GM12878 (cell line): ENCODE measurements around the gene TTLL4. TPM values are rescaled to one million over a fixed set of nuclear protein-coding genes. Genes with fewer than 3 reads are reported as not detected.

Experiments
- CBFB ChIP-seq: IDR thresholded peaks from 2 replicates; pipeline ENCODE4 v1.6.1; 2016; ENCODE audit warnings: antibody characterized with exemption, low read depth
- CEBPB ChIP-seq, 2 experiments: fragments of 150-350 bp in 1 of 2; IDR thresholded peaks; 2 replicates each; pipeline ENCODE4 v1.6.1; 2012 to 2014; ENCODE audit warnings: low read depth in 2 of 2, low read length in 2 of 2, borderline replicate concordance in 1 of 2, inconsistent platforms in 1 of 2
- CHD2 ChIP-seq: IDR thresholded peaks from 2 replicates; pipeline ENCODE4 v1.6.1; 2011; ENCODE audit warnings: low read depth, low read length, improper control_type of control experiment, borderline replicate concordance
- CREB1 ChIP-seq: IDR thresholded peaks from 2 replicates; pipeline ENCODE4 v1.6.1; 2012; ENCODE audit warnings: low read depth, mild to moderate bottlenecking, inconsistent platforms
- CTCF ChIP-seq, 3 experiments: IDR thresholded peaks in 2 of 3; conservative IDR thresholded peaks in 1 of 3; 2 replicates each; pipeline ENCODE4 v1.5.1; 2011; ENCODE audit warnings: low read depth in 3 of 3, low read length in 3 of 3, mild to moderate bottlenecking in 3 of 3, control low read depth in 2 of 3, moderate library complexity in 2 of 3, inconsistent platforms in 1 of 3, mixed read lengths in 1 of 3; ENCODE audit not compliant: control insufficient read depth in 2 of 3, insufficient read depth in 1 of 3; ENCODE audit errors: extremely low read depth in 1 of 3
- DPF2 ChIP-seq: fragments of 450-650 bp; IDR thresholded peaks from 2 replicates; pipeline ENCODE4 v1.6.1; 2017; ENCODE audit warnings: mild to moderate bottlenecking
- E2F4 ChIP-seq: IDR thresholded peaks from 2 replicates; pipeline ENCODE4 v1.6.1; 2012; ENCODE audit warnings: low read depth, low read length, improper control_type of control experiment
- FOXM1 ChIP-seq: IDR thresholded peaks from 2 replicates; pipeline ENCODE4 v1.6.1; 2012; ENCODE audit warnings: low read depth, mild to moderate bottlenecking, inconsistent platforms, low read length, moderate library complexity
- GATAD2B ChIP-seq: fragments of 450-650 bp; conservative IDR thresholded peaks from 2 replicates; pipeline ENCODE4 v1.6.1; 2017; ENCODE audit warnings: low read depth, mild to moderate bottlenecking, moderate library complexity
- HSF1 ChIP-seq: fragments of 150-350 bp; IDR thresholded peaks from 2 replicates; pipeline ENCODE4 v1.6.1; 2014; ENCODE audit warnings: mild to moderate bottlenecking, low read depth, low read length
- JUNB ChIP-seq: IDR thresholded peaks from 2 replicates; pipeline ENCODE4 v1.6.1; 2016; ENCODE audit warnings: antibody characterized with exemption, mild to moderate bottlenecking
- MEF2B ChIP-seq: fragments of 450-650 bp; IDR thresholded peaks from 2 replicates; pipeline ENCODE4 v1.6.1; 2018; ENCODE audit warnings: mild to moderate bottlenecking, moderate library complexity; ENCODE audit not compliant: partially characterized antibody, poor library complexity, severe bottlenecking
- MTA2 ChIP-seq: fragments of 450-650 bp; IDR thresholded peaks from 2 replicates; pipeline ENCODE4 v1.6.1; 2016; ENCODE audit warnings: low read depth, mild to moderate bottlenecking, moderate library complexity
- PML ChIP-seq: IDR thresholded peaks from 2 replicates; pipeline ENCODE4 v1.6.1; 2012; ENCODE audit warnings: low read length, inconsistent platforms
- POLR2AphosphoS2 ChIP-seq: IDR thresholded peaks from 2 replicates; pipeline ENCODE4 v1.6.1; 2011; ENCODE audit warnings: low read depth, mild to moderate bottlenecking, low read length, improper control_type of control experiment, moderate library complexity
- RAD21 ChIP-seq: IDR thresholded peaks from 2 replicates; pipeline ENCODE4 v1.6.1; 2011; ENCODE audit warnings: mild to moderate bottlenecking, low read depth, low read length, moderate library complexity; ENCODE audit not compliant: insufficient read depth
- SPI1 ChIP-seq: IDR thresholded peaks from 2 replicates; pipeline ENCODE4 v1.6.1; 2011; ENCODE audit warnings: low read depth, mild to moderate bottlenecking, low read length, moderate library complexity, borderline replicate concordance; ENCODE audit not compliant: insufficient read depth
- SREBF1 ChIP-seq: IDR thresholded peaks from 2 replicates; pipeline ENCODE4 v1.6.1; 2012; ENCODE audit warnings: mild to moderate bottlenecking, low read length
- SREBF2 ChIP-seq: IDR thresholded peaks from 2 replicates; pipeline ENCODE4 v1.6.1; 2012; ENCODE audit warnings: mild to moderate bottlenecking, low read length
- SRF ChIP-seq, 2 experiments: IDR thresholded peaks; 2 replicates each; pipeline ENCODE4 v1.6.1; 2011; ENCODE audit warnings: low read depth in 2 of 2, low read length in 2 of 2, mild to moderate bottlenecking in 1 of 2, moderate library complexity in 1 of 2
- ZBED1 ChIP-seq: IDR thresholded peaks from 2 replicates; pipeline ENCODE4 v1.6.1; 2016; ENCODE audit warnings: borderline replicate concordance
- ZBTB11 ChIP-seq: fragments of 450-650 bp; formaldehyde crosslinking; IDR thresholded peaks from 2 replicates; pipeline ENCODE4 v1.5.0; 2022; ENCODE audit warnings: mild to moderate bottlenecking, missing genetic modification characterization
- ZNF207 ChIP-seq: fragments of 450-650 bp; IDR thresholded peaks from 2 replicates; pipeline ENCODE4 v1.6.1; 2014; ENCODE audit warnings: antibody characterized with exemption, mild to moderate bottlenecking, borderline replicate concordance
- ZNF217 ChIP-seq: fragments of 450-650 bp; IDR thresholded peaks from 2 replicates; pipeline ENCODE4 v1.6.1; 2017; ENCODE audit warnings: antibody characterized with exemption, mild to moderate bottlenecking
- ZNF622 ChIP-seq: fragments of 450-650 bp; IDR thresholded peaks from 2 replicates; pipeline ENCODE4 v1.6.1; 2017; ENCODE audit warnings: mild to moderate bottlenecking, inconsistent platforms
- ZZZ3 ChIP-seq: IDR thresholded peaks from 2 replicates; pipeline ENCODE4 v1.6.1; 2011; ENCODE audit warnings: low read depth; ENCODE audit not compliant: control insufficient read depth, insufficient read length
- polyA plus RNA-seq, 11 experiments: library from polyadenylated mRNA; depleted of rRNA in 4 of 11; unstranded in 6 of 11; stranded (reverse) in 5 of 11; fragments of >200 nt; fragmentation: Nextera tagmentation in 4 of 11; fragmentation: Illumina TruSeq in 1 of 11; extraction: Ambion mirVana in 4 of 11; extraction: Trizol in 1 of 11; gene quantifications; 1 replicate in 1 of 11; 2 replicates in 10 of 11; pipeline versions ENCODE4 v1.2.1 to v1.2.3, GENCODE V29; 2011 to 2016; ENCODE audit warnings: inconsistent platforms in 2 of 11, missing spikeins in 2 of 11, low read depth in 1 of 11
- total RNA-seq, 4 experiments: library from RNA; depleted of rRNA in 3 of 4; stranded (reverse); fragments of >200 nt in 3 of 4; fragmentation: Illumina TruSeq in 1 of 4; extraction: Trizol in 1 of 4; gene quantifications; 2 replicates each; pipeline versions ENCODE4 v1.2.1 to v1.2.3, GENCODE V29; 2013 to 2021

Gene TTLL4
- total and polyA plus RNA-seq, 10 of the 15 experiments (the other 5 are each of a cell fraction or from before 2014, with no cell fraction given), result 16.6 to 63.1 (median 32.9) TPM

GRCh38 chr2:218708086-218708485 is 2.5 kb upstream of the TTLL4 start (continued):
- no peak for TF ChIP-seq ZBTB11
- TF ChIP-seq E2F4, result no peak
- peak; percentile 56; the same call in 1 of the 2 replicates for TF ChIP-seq CREB1
- TF ChIP-seq POLR2AphosphoS2, result no peak
- no peak for TF ChIP-seq DPF2
- TF ChIP-seq HSF1, result no peak
- TF ChIP-seq JUNB, result peak; percentile 92
- TF ChIP-seq GATAD2B, result no peak
- peak; percentile 27; the same call in 1 of the 2 replicates for TF ChIP-seq FOXM1
- 0 out of 2 replicates have a peak, but pooled peaks have one; percentile 29 for TF ChIP-seq ZBED1
- TF ChIP-seq SRF (IDR thresholded peaks at IDR 0.05; ENCODE audit: low read depth in 2 of 2, low read length in 2 of 2), result no peak
- no peak for TF ChIP-seq ZZZ3
- TF ChIP-seq MEF2B, result no peak
- no peak for TF ChIP-seq PML
- no peak for TF ChIP-seq ZNF622
- TF ChIP-seq CTCF (IDR thresholded peaks at IDR 0.05 in 2 of 3, conservative IDR thresholded peaks at IDR 0.05 in 1 of 3; ENCODE audit: control insufficient read depth in 2 of 3, extremely low read depth in 1 of 3, insufficient read depth in 1 of 3, low read depth in 3 of 3, low read length in 3 of 3), result no peak
- TF ChIP-seq CHD2, result no peak
- no peak for TF ChIP-seq SREBF2
- no peak for TF ChIP-seq RAD21
- TF ChIP-seq SREBF1, result no peak
- no peak for TF ChIP-seq CEBPB (IDR thresholded peaks at IDR 0.05; ENCODE audit: borderline replicate concordance in 1 of 2, low read depth in 2 of 2, low read length in 2 of 2)
- TF ChIP-seq SPI1, result no peak
- TF ChIP-seq ZNF217, result no peak
- 0 out of 2 replicates have a peak, but pooled peaks have one; percentile 18 for TF ChIP-seq CBFB
- TF ChIP-seq MTA2, result no peak
- no peak for TF ChIP-seq ZNF207
